GM13977 (cell line): ENCODE results near the gene ATXN1.

Experiments used
- DNase-seq: peaks from one replicate; pipeline ENCODE4 v3.0.0; 2012; ENCODE audit warnings: low spot score
- in situ Hi-C: fragments of 300-500 bp; cut with MboI; formaldehyde crosslinking; loops from one replicate; pipeline ENCODE4 v1.12.0; 2022; ENCODE audit warnings: low sequenced_read_pairs, low pct_unique_long_range_greater_than_20kb, mixed read lengths, inconsistent platforms; ENCODE audit not compliant: unreplicated experiment
- TF ChIP-seq, protein P1 (sequence below): IDR thresholded peaks from 2 replicates; pipeline ENCODE4 v1.5.1; 2012; ENCODE audit warnings: mild to moderate bottlenecking, control low read depth; ENCODE audit not compliant: insufficient read depth; ENCODE audit errors: extremely low read depth, missing control alignments

The ATXN1 gene

DNA sequence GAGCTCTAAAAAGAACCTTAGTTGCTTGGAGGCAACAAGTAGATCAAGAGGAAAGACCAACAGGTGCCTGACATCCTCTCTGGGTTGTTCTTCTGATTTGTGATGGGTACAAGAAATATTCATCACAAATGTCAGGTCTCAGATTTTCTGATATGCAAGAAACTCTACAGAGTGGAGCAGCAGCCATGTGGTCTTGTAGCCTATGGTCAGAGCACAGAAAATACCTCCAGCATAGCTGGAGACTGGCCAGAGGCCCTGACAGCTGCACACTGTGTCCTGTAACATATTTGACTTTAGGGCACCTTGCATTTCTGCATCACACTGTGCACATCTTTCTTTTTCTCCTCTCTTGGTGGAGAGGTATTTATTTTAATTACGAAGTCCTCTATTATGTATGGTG, 406.6 kb downstream of the ATXN1 start:
- TF ChIP-seq, protein P1, sequence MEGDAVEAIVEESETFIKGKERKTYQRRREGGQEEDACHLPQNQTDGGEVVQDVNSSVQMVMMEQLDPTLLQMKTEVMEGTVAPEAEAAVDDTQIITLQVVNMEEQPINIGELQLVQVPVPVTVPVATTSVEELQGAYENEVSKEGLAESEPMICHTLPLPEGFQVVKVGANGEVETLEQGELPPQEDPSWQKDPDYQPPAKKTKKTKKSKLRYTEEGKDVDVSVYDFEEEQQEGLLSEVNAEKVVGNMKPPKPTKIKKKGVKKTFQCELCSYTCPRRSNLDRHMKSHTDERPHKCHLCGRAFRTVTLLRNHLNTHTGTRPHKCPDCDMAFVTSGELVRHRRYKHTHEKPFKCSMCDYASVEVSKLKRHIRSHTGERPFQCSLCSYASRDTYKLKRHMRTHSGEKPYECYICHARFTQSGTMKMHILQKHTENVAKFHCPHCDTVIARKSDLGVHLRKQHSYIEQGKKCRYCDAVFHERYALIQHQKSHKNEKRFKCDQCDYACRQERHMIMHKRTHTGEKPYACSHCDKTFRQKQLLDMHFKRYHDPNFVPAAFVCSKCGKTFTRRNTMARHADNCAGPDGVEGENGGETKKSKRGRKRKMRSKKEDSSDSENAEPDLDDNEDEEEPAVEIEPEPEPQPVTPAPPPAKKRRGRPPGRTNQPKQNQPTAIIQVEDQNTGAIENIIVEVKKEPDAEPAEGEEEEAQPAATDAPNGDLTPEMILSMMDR = no peak
- in situ Hi-C loops = no loop called here
- DNase-seq = no peak

DNA sequence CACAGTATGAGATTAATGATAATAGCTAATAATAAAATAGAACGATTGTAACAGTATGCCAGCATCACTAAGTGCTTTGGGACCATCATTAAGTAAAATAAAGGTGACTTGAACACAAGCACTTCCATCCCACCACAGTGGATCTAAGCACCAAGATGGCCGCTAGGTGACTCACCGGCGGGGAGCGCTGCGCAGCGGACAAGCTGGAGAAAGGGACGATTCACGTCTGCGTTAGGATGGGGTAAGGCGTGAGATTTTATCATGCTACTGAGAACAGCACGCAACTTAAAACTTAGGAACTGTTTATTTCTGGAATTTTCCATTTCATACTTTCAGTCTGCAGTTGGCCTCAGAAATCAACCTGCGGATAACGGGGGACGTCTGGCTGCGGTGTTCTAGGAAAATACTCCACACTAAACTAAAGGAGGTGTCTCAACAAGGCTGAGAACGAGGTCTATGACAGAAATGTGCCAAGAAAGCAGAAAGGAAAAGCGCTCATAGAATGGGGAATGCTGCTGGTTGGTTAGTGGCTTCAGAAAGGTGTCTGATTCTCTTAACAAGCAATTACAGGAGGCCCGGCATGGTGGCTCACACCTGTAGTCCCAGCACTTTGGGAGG, 408.3 kb downstream of the ATXN1 start:
- in situ Hi-C loops = no loop called here
- TF ChIP-seq, protein P1 = no peak
- DNase-seq = no peak

DNA sequence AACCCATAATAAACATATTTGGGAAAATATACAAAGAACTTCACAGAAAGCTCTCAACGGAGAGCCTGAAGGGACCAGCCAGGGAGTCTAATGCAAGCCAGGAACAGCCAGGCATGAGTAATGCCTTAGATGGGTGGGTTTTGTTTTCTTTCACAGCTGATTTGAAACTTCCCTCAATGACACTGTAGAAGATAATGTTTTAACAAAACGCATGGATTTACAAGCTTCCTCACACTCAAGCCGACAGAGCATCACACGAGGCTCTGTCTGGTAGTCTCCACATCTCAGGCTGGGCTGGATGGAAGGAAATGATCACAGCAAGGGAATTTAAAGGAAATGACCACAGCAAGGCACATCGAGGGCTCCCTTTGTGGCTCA, 409.0 kb downstream of the ATXN1 start:
- TF ChIP-seq, protein P1 = no peak
- DNase-seq = no peak
- in situ Hi-C loops = no loop called here

DNA sequence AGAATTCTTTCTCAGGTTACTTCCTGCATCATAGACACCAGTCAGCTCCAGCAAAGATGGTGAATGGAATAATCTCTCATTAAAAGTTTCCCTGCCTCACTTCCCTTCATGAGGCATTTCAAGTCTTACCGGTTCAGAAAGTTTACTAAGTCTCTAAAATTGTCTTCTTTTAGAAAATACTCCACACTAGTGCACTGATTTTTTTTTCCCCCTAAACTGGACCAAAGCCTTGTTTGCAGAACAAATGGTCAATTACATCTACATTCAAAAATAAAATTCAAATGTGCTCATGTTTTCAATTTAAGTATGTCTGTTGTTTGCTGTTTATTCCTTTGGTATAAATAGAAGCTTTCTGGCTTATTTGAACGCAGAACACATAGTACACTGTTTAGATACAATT, 411.7 kb downstream of the ATXN1 start:
- no peak for DNase-seq
- TF ChIP-seq, protein P1 = no peak
- in situ Hi-C loops = loop anchor here (25.0 kb wide), 1 partner anchor 738 kb away; no protein-coding TSS in a partner anchor

GRCh38 chr6:16346831-16347230, 414.4 kb downstream of the ATXN1 start:
- in situ Hi-C loops = loop anchor here (25.0 kb wide), 1 partner anchor 740 kb away; no protein-coding TSS in a partner anchor
- TF ChIP-seq, protein P1 = no peak
- DNase-seq = no peak

- in situ Hi-C loops = loop anchor here (25.0 kb wide), 1 partner anchor 742 kb away; no protein-coding TSS in a partner anchor
- no peak for DNase-seq
- TF ChIP-seq, protein P1 = no peak
Measured at GRCh38 chr6:16345449-16346330, 415.6 kb downstream of the ATXN1 start.
